ENCODE measurements around the gene CCDC63.
A peak's percentile ranks its signal among the peaks of the same experiment; 100 is the strongest.

The CCDC63 gene

GRCh38 chr12:110822821-110823415 is 23.9 kb upstream of the CCDC63 start:
- H3K27me3 ChIP-seq (ENCODE audit: insufficient read depth, poor library complexity, severe bottlenecking): no peaks in the 10 kb centered on the region
- ATAC-seq (ENCODE audit: low read depth) (no peak), DNase-seq (ENCODE audit: low spot score) (no peak)
- H3K9me3 ChIP-seq (ENCODE audit: severe bottlenecking): no peaks in the 10 kb centered on the region
- TF ChIP-seq CTCF (IDR thresholded peaks at IDR 0.05; ENCODE audit: poor library complexity, severe bottlenecking): no peak
- H3K27ac ChIP-seq (ENCODE audit: poor library complexity, severe bottlenecking): no peak overlapping the region
- H3K4me3 ChIP-seq (ENCODE audit: severe bottlenecking): no peak overlapping the region
- H3K36me3 ChIP-seq (ENCODE audit: low read depth): no peaks in the 10 kb centered on the region
- H3K4me1 ChIP-seq (ENCODE audit: insufficient read depth, poor library complexity, severe bottlenecking): no peaks in the 10 kb centered on the region

GRCh38 chr12:110824342-110824741 is 22.4 kb upstream of the CCDC63 start:
- ATAC-seq (ENCODE audit: low read depth) (no peak), DNase-seq (ENCODE audit: low spot score) (no peak)
- TF ChIP-seq CTCF (IDR thresholded peaks at IDR 0.05; ENCODE audit: poor library complexity, severe bottlenecking): no peak
- no peaks in the 10 kb centered on the region for H3K9me3 ChIP-seq (ENCODE audit: severe bottlenecking)
- no peak overlapping the region for H3K4me3 ChIP-seq (ENCODE audit: severe bottlenecking)
- no peaks in the 10 kb centered on the region for H3K27me3 ChIP-seq (ENCODE audit: insufficient read depth, poor library complexity, severe bottlenecking)
- H3K4me1 ChIP-seq (ENCODE audit: insufficient read depth, poor library complexity, severe bottlenecking): no peaks in the 10 kb centered on the region
- H3K36me3 ChIP-seq (ENCODE audit: low read depth): no peaks in the 10 kb centered on the region
- H3K27ac ChIP-seq (ENCODE audit: poor library complexity, severe bottlenecking): no peak overlapping the region

GRCh38 chr12:110825530-110825929 is 21.3 kb upstream of the CCDC63 start:
- Histone ChIP-seq H3K36me3 (ENCODE audit: low read depth) (no peaks in the 10 kb centered on the region), H3K4me3 (ENCODE audit: severe bottlenecking) (no peak overlapping the region), H3K9me3 (ENCODE audit: severe bottlenecking) (no peaks in the 10 kb centered on the region), H3K4me1 (ENCODE audit: insufficient read depth, poor library complexity, severe bottlenecking) (no peaks in the 10 kb centered on the region), H3K27me3 (ENCODE audit: insufficient read depth, poor library complexity, severe bottlenecking) (no peaks in the 10 kb centered on the region), H3K27ac (ENCODE audit: poor library complexity, severe bottlenecking) (no peak overlapping the region)
- no peak for DNase-seq (ENCODE audit: low spot score)
- ATAC-seq (ENCODE audit: low read depth): no peak
- TF ChIP-seq CTCF (IDR thresholded peaks at IDR 0.05; ENCODE audit: poor library complexity, severe bottlenecking): no peak

GRCh38 chr12:110826592-110827200 is 20.1 kb upstream of the CCDC63 start:
- TF ChIP-seq CTCF (IDR thresholded peaks at IDR 0.05; ENCODE audit: poor library complexity, severe bottlenecking): peak; percentile 77
- ATAC-seq (ENCODE audit: low read depth): peak; percentile 79

DNA sequence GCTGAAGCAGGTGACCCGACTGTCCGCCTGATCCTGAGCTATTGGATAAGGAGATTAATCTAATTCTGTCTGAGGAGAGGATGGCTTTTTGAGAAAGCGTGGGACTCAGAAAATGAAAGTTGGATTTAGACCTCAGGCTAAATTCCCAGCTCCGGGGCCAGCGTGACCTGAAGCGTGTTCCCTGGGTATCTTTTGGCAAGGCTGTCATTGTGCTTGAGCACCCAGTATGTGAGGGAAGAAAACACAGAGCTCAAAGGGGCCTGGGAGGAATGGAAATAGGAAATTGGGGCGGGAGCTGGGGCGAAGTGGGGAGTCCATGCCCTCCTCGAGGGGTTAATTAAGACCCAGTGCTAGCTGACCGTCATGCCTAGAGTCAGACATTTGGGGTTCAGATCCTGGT is 17.5 kb upstream of the CCDC63 start:
- no peak for ATAC-seq (ENCODE audit: low read depth)
- Histone ChIP-seq H3K27ac (ENCODE audit: poor library complexity, severe bottlenecking) (no peak overlapping the region), H3K9me3 (ENCODE audit: severe bottlenecking) (no peaks in the 10 kb centered on the region), H3K4me3 (ENCODE audit: severe bottlenecking) (no peak overlapping the region), H3K27me3 (ENCODE audit: insufficient read depth, poor library complexity, severe bottlenecking) (no peaks in the 10 kb centered on the region), H3K36me3 (ENCODE audit: low read depth) (no peaks in the 10 kb centered on the region), H3K4me1 (ENCODE audit: insufficient read depth, poor library complexity, severe bottlenecking) (no peaks in the 10 kb centered on the region)
- TF ChIP-seq CTCF (IDR thresholded peaks at IDR 0.05; ENCODE audit: poor library complexity, severe bottlenecking): no peak
- no peak for DNase-seq (ENCODE audit: low spot score)

More at GRCh38 chr12:110826592-110827200, 20.1 kb upstream of the CCDC63 start:
- Histone ChIP-seq H3K4me1 (ENCODE audit: insufficient read depth, poor library complexity, severe bottlenecking) (no peaks in the 10 kb centered on the region), H3K27ac (ENCODE audit: poor library complexity, severe bottlenecking) (no peak overlapping the region), H3K4me3 (ENCODE audit: severe bottlenecking) (no peak overlapping the region), H3K27me3 (ENCODE audit: insufficient read depth, poor library complexity, severe bottlenecking) (no peaks in the 10 kb centered on the region), H3K36me3 (ENCODE audit: low read depth) (no peaks in the 10 kb centered on the region), H3K9me3 (ENCODE audit: severe bottlenecking) (no peaks in the 10 kb centered on the region)
- no peak for DNase-seq (ENCODE audit: low spot score)

Measured in RWPE2 (cell line).